GM12872 (cell line): Measurements from ENCODE around the gene TTC31.

Experiments
- TF ChIP-seq, protein P1 (sequence below): IDR thresholded peaks from 3 replicates; pipeline ENCODE4 v1.5.1; 2011; ENCODE audit warnings: low read depth, mild to moderate bottlenecking, low read length, moderate library complexity; ENCODE audit not compliant: insufficient read depth

TTC31 gene

DNA sequence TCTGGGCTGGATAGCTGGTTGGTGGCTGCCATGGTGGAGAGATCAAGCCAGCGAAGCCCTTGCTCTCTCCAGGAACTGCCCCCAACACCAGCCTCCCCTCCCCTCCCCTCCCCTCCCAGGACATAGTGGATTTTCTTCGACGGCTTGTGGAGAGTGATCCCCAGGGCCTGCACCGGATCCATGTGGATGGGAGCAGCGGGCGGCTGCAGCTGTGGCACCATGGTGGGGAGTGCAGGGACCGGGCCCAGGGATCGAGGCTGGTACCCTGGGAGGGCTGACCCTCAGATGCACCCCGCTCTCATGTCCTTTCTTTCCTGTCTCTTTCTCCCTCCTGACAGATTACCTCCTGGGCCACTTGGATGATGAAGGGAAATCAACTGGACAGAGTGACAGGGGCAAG is 7.0 kb downstream of the TTC31 start:
- TF ChIP-seq, protein P1, sequence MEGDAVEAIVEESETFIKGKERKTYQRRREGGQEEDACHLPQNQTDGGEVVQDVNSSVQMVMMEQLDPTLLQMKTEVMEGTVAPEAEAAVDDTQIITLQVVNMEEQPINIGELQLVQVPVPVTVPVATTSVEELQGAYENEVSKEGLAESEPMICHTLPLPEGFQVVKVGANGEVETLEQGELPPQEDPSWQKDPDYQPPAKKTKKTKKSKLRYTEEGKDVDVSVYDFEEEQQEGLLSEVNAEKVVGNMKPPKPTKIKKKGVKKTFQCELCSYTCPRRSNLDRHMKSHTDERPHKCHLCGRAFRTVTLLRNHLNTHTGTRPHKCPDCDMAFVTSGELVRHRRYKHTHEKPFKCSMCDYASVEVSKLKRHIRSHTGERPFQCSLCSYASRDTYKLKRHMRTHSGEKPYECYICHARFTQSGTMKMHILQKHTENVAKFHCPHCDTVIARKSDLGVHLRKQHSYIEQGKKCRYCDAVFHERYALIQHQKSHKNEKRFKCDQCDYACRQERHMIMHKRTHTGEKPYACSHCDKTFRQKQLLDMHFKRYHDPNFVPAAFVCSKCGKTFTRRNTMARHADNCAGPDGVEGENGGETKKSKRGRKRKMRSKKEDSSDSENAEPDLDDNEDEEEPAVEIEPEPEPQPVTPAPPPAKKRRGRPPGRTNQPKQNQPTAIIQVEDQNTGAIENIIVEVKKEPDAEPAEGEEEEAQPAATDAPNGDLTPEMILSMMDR, result no peak

DNA sequence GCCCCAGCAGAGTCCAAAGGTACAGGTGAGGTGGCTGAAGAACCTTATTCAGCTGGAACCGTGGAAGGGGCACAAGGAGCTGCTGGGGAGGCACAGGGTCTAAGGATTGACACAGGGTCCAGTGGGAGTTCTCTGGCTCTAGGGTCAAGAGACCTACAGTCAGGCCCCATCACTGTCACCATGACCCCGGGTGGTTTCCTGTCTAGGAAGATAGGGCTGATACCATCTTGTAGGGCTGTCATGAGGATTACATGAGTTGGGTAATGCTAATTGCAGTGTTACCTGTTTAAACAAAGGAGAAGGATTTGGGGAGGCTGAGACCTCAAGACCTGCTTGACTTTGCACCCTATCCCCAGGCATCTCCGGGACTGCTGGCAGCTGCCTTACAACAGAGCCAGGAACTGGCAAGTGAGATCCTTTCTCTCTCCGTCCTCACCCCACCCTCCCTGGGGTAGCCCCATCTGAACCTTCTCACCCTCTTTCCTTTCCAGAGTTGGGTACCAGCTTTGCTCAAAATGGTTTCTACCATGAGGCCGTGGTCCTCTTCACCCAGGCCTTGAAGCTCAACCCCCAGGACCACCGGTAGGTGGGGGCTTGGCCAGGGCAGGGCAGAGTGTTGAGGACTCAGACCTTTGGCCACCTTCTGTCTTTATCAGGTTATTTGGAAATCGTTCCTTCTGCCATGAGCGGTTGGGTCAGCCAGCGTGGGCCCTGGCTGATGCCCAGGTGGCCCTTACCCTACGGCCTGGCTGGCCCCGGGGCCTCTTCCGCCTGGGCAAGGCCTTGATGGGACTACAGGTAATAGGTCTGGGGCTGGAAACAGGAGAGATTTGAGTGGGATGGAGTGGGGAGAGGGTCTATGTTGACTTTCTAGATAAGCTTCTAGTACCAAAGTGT is 9.0 kb downstream of the TTC31 start:
- TF ChIP-seq, protein P1, result no peak

DNA sequence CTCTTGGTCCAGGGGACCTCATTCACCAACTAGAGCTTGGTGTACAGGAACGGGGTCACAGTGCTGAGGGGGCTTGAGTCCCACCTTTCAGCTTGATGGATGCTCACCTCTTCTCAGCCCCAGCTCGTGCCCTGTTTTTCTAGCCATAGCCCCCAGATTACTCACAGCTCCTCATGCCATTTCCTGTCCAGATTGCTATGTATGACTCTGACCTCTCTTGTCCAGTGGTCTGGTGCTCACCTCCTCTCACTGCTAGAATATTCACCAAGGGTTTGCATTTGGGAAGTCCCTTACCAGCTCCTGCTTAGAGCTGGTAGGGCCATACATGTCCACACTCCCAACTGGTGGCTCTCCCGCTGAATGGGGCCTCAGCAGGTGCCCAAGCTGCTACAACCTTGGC is 10.7 kb downstream of the TTC31 start:
- TF ChIP-seq, protein P1, result no peak

DNA sequence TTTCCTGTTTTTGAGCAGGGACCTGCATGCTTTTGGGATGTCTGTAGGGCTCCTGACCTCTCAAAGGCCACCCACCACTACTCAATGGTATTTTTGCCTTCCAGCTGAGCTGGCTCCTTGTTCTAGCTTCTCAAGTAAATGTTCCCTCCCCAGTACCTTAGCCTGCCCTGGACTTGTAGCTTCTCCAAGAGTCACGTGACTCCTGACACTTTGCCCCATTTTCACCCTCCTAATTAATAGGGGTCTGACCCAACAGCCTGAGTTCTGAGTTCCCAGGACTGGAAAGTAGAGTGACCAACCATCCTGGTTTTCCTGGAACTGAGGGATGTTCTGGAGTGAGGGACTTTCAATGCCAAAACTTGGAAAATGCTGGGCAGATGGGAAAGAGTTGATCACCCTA is 12.6 kb downstream of the TTC31 start:
- TF ChIP-seq, protein P1, result no peak

DNA sequence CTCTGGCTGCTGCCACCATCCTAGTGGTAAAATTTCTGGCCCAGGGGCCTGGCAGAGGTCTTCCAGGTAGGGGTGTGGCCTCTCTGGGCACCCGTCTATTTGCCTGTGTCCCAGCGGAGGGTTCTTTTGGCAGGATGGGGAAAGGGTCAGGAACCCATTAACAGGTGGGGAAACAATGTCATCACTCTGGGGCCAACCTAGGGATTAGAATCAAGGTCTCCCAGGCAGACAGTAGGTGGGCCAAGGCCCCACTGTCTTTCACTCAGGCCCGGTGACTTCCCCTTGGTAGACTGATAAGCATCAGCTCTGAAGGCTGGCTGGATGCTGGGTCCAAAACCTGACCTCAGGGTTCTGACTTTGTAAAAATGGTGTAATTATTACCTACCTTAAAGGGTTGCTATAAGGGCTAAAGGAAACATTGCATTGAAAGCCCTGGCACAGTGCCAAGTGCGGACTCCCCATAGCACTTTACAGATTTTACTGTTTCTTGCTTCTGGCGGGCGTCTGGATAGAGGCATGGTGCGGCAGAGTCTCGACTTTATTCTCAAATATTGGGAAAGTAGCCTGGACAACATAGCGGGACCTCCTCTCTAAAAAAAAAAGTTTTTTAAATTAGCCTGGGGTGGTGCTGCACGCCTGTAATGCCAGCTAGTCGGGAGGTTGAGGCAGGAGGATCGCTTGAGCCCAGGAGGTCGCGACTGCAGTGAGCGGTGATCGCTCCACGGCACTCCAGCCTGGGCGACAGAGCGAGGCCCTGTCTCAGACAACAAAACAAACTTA is 14.3 kb downstream of the TTC31 start:
- TF ChIP-seq, protein P1, result no peak

DNA sequence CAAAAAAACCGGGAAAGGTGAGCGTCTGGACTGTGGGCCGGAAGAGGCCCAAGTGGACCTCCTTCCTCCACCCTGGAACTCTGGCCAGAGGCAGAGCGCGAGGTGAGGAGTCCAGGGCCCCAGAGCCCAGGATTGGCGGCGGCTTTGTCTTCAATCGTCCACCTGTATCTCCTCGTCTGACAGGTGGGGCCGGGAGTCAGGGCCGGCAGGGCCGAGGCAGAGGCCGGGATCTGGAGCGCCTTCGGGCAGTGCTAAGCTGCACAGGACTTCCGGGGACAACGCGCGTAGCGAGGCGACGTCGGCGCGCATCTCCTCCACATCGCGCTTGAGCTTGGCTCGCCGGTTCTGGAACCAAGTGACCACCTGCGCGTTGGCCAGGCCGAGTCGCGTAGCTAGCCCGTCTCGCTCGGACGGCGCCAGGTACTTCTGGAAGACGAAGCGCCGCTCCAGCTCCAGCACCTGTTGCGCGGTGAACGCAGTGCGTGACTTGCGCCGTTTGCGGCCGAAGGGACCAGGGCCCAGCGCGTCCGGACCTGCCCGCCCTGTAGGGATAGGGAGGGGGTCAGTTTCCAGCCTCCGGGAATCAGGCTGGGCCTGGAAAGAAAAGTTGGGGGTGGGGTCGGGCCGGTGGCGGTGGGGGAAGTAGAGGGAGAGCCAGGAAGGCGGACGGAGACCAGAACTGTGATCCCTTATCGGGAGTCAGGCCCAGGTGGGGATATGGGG is 15.1 kb downstream of the TTC31 start:
- TF ChIP-seq, protein P1, result no peak

DNA sequence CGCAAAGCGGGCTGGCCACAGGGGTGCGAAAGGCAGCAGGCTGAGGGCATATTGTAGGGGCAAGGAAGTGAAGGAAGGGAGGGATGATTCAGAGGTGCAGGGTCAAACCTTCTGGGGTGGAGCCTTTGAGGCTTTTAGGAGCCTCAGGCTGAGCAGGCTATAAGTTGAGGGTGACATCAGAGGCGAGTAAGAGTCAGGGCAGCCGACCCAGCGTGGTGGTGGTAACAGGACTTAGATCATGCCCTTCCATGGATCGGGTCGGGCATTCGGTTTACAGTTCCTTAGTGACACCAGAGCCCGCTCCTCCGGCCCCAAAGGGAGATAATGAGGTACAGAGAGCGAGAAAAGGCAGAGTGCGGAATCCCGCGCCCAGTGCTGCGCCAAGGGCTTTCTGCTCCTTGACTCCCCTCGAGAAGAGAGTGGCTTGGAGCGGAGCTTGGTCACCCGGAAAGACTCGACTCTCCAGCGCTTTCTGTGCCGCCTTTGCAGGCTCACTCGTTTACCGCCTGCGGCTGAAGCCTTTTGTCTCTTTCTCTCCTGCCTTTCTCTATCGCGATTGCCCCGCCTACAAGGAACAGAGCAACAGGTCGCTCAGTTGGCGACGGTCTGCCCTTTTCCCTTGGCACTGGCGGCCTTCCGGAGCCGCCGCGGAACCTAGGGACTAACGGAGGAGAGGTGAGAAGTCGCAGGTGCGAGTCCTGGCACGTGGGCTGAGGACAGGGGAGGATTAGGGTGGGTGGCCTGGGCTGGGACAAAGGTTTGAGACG is 15.8 kb downstream of the TTC31 start:
- TF ChIP-seq, protein P1, result no peak
